ENCODE data around the gene CDKN1C.

The CDKN1C gene

DNA sequence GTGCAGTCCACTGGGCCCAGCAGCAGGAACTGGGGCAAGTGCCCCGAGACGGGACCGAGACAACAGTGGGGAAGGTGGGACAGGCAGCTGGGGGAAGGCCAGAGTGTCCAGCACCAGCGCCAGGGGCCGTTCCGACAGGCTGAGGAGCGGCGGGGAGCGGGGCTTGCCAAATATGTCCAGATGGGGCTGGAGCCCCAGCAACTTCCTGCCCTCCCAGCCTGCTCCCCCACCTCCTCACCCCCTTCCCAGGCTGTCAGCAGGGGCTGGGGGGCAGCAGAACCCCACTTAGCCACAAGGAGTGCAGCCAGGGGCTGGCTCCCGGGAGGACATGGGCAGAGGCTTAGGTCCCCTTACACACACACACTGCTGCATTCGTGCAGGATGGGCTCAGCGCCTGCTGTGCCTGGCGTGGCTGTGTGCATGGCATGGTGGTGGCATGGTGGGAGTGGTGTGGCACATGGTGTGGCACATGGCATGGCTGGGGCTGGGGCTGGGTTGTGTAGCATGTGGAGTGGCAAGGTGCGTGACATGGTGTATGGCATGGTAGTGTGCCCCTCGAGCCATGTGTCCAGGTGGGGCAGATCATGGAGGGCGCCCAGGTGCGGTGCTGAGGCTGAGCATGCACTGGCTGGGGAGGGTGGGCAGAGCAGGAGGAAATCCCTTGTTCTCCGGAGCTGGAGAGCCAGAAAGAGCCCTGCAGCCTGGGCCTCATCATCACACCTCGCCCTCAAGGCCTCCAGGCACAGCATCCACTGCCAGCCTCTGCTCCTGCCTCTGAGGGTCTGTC is 51.7 kb downstream of the CDKN1C start:
- Mint-ChIP-seq H3K4me3 (no peak overlapping the region), H3K27ac (no peak overlapping the region)

More for the DNA sequence above, 51.7 kb downstream of the CDKN1C start:
- peaks cover 7% of the 10 kb centered on the region for H3K9me3 Mint-ChIP-seq
- H3K27me3 Mint-ChIP-seq, result no peaks in the 10 kb centered on the region
- peaks cover 5% of the 10 kb centered on the region for H3K36me3 Mint-ChIP-seq (ENCODE audit: low read depth)
- H3K4me1 Mint-ChIP-seq (ENCODE audit: low read depth), result no peaks in the 10 kb centered on the region
